ENCODE data around the gene SLC26A1.

Gene SLC26A1

DNA sequence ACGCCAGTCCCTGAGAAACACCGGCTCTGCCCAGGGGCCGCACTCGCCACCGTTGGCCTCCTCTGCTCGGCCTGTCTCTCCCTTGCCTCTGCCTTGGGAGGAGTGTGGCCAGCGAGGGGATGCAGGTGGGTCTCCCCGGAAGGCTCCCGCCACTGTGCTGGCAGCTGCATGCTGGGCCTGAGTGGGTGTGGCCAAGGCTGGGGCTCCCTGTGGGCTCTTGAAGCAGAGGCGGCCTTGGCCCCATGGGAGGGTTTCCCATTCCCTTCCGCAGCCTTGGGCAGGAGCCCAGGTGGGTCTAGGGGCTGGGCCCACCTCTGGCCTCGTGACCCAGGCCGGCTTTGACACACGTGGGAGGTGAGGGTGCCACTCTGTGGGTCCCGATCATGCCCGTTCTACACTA, 37.4 kb upstream of the SLC26A1 start:
- DNase-seq (ENCODE audit: low read depth), result no peak
- no peak overlapping the region for H3K4me3 ChIP-seq (ENCODE audit: low read depth, low read length)

GRCh38 chr4:1030031-1030430, 36.8 kb upstream of the SLC26A1 start:
- no peak for DNase-seq (ENCODE audit: low read depth)
- H3K4me3 ChIP-seq (ENCODE audit: low read depth, low read length), result no peak overlapping the region

- no peak for DNase-seq (ENCODE audit: low read depth)
- H3K4me3 ChIP-seq (ENCODE audit: low read depth, low read length), result no peak overlapping the region
Measured at GRCh38 chr4:1029529-1029928, 36.3 kb upstream of the SLC26A1 start.

DNA sequence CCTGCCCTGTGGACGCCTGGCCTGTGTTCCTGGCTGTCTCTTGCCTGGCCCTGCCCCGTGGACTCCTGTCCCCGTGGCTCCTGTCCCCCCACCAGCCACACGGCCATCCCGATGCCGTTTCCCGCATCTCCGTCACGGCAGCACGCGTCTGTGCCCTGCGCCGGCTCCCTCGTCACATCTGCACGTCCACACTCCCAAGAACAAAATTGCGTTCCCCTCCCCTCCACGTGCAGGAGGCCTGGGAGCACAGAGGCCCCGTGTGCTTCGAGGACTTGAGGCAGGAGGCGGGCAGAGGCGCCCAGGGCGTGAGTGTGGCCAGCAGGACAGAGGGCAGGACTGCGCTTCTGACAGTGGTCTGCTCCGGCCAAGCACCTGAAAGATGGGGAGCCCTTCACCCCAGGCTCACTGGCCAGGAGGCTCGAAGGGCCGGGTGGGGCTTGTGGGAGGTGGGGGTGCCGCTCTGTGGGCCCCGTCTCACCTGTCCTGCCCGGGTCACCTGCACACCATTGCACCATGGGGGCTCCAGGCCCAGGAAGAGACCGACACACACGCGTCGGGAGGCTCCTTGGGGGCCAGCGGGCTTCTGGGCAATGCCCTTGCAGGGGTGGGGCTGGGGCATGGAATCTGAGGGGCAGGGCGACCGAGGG, 35.5 kb upstream of the SLC26A1 start:
- no peak for DNase-seq (ENCODE audit: low read depth)

DNA sequence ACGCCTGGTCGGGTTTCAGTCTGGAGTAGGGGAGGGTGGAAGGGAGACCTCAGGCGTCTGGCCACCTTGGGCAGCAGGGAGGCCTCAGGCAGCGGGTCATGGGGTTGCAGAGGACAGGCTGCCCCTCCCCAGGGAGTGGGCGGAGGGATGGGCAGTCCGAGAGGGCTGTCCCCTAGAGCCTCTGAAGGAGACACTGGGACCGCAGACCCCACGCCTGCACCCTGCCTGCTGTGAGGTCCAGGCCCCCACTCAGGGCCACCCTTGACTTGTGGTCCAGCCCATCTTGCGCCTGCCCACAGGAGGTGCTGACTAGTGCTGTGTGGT, 34.7 kb upstream of the SLC26A1 start:
- H3K4me3 ChIP-seq (ENCODE audit: low read depth, low read length), result no peak overlapping the region
- no peak for DNase-seq (ENCODE audit: low read depth)

More for the DNA sequence above, 35.5 kb upstream of the SLC26A1 start:
- no peak overlapping the region for H3K4me3 ChIP-seq (ENCODE audit: low read depth, low read length)

- no peak overlapping the region for H3K4me3 ChIP-seq (ENCODE audit: low read depth, low read length)
- no peak for DNase-seq (ENCODE audit: low read depth)
Measured at GRCh38 chr4:1027219-1027914, 34.2 kb upstream of the SLC26A1 start.

DNA sequence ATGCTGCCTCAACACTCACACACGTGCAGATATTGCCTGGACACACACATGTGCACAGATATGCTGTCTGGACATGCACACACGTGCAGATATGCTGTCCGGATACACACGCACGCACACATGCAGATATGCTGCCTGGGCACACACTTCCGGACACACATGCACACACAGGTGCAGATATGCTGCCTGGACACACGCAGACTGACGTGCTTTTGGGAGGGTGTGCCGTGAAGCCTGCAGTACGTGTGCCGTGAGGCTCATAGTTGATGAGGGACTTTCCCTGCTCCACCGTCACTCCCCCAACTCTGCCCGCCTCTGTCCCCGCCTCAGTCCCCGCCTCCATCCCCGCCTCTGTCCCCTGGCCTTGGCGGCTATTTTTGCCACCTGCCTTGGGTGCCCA, 32.9 kb upstream of the SLC26A1 start:
- no peak for DNase-seq (ENCODE audit: low read depth)

GRCh38 chr4:1024882-1025545, 31.8 kb upstream of the SLC26A1 start:
- H3K4me3 ChIP-seq (ENCODE audit: low read depth, low read length), result no peak overlapping the region
- DNase-seq (ENCODE audit: low read depth), result no peak

More for the DNA sequence above, 32.9 kb upstream of the SLC26A1 start:
- no peak overlapping the region for H3K4me3 ChIP-seq (ENCODE audit: low read depth, low read length)

DNA sequence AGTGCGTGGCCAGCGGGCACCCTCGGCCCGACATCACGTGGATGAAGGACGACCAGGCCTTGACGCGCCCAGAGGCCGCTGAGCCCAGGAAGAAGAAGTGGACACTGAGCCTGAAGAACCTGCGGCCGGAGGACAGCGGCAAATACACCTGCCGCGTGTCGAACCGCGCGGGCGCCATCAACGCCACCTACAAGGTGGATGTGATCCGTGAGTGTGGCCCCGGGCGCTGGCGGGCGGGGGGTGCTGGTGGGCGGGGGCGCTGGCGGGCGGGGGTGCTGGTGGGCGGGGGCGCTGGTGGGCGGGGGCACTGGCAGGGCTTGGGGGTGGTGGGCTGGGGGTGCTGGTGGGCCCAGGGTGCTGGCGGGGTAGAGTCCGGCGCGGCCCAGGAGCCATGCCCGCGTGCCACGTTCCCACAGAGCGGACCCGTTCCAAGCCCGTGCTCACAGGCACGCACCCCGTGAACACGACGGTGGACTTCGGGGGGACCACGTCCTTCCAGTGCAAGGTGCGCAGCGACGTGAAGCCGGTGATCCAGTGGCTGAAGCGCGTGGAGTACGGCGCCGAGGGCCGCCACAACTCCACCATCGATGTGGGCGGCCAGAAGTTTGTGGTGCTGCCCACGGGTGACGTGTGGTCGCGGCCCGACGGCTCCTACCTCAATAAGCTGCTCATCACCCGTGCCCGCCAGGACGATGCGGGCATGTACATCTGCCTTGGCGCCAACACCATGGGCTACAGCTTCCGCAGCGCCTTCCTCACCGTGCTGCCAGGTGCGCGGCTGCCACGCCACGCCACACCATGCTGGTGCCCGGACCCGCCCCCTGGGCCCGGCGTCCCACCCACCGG, 30.9 kb upstream of the SLC26A1 start:
- no peak overlapping the region for H3K4me3 ChIP-seq (ENCODE audit: low read depth, low read length)
- DNase-seq (ENCODE audit: low read depth), result no peak

DNA sequence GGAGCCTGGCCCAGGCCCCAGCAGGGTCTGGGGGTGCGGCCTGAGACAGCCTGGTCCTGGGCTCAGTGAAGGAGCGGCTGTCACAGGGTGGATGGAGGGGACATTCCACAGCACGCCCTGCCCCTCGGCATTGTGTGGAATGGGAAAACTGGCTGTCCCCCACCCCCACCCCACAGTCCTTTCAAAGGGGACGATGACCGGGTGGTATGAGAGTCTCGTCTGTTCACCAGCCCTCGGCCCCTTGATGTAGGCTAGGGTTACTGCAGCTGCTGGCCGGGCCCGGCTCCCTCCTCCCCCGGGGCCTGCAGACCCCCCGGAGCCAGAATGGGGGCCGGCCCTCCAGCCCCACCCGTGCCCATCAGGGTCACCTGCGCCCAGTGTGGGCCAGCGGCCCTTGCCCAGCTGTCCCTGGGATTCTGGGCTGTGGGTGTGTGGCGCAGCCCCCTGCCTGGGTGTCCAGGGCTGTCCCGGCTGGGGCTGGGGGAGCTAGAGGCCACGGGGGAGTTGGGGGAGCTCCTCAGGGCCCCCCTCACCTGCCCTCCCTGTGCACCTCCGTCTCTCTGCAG, 30.0 kb upstream of the SLC26A1 start:
- no peak for DNase-seq (ENCODE audit: low read depth)
- no peak overlapping the region for H3K4me3 ChIP-seq (ENCODE audit: low read depth, low read length)

DNA sequence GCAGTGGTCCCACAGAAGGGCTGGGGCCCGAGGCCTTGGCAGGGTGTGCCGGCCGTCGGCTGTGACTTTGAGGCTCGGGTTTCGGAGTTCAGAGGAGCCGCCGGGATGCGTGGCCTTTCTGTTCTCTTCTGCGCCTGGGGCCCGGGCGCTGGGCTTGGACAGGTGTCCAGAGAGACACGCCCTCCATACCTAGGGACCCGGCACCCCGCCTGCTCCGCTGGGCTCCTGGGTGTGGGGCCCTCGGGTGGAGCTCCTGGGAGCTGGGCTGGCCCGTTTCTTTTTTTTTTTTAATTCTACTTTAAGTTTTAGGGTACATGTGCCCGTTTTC, 29.5 kb upstream of the SLC26A1 start:
- H3K4me3 ChIP-seq (ENCODE audit: low read depth, low read length), result no peak overlapping the region
- DNase-seq (ENCODE audit: low read depth), result no peak

DNA sequence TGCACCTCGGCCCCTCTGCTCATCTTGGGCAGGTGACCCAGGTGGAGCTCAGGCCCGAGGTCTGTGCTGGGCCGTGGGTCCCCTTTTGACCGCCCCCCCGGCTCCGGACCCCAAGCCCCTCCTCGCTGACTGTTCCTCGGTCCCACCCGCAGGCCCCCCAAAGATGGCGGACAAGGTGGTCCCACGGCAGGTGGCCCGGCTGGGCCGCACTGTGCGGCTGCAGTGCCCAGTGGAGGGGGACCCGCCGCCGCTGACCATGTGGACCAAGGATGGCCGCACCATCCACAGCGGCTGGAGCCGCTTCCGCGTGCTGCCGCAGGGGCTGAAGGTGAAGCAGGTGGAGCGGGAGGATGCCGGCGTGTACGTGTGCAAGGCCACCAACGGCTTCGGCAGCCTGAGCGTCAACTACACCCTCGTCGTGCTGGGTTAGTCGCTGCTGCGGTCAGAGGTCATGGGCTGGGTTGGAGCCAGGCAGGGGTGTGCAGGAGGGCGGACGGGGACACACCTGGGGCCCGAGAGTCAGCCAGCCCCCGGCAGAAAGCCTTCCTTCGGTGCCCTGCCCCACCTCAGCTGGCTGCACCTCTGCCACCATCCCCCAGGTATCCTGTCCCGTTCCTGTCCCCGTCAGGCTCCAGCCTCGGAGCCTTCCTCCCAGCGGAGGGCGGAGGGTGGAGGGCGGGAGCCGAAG, 29.0 kb upstream of the SLC26A1 start:
- no peak for DNase-seq (ENCODE audit: low read depth)

DNA sequence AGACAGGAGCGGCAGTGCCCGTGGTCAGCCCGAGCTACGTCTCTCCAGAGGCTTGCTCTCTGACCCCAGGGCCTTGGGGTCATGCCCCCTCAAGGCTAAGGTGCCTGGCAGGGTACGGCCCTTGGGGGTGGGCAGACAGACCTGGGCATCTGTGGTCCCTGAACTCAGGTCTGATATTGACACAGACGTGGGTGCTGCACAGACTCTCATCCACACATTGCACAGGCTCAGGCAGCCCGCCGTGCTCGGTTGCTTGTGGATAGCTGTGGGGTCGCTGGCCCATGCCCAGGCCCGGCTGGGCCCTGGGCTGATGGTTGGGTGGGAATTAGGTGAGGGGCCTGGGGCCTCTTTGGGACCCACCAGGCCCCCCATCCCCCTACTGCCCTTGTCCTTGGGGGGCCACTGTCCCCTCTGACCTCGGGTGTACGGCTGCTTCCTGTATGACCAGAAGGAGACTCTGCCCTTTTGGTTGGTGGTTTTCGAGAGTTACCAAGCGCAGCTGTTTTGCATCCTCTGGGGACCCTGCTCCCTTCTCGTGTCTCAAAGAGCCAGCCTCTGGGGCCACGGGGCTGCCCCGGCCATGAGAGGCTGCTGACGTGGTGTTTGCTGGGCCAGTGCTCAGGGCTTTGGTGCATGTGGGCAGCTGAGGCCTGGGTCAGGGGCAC, 28.3 kb upstream of the SLC26A1 start:
- H3K4me3 ChIP-seq (ENCODE audit: low read depth, low read length), result no peak overlapping the region
- DNase-seq (ENCODE audit: low read depth), result no peak

More for the DNA sequence above, 29.0 kb upstream of the SLC26A1 start:
- no peak overlapping the region for H3K4me3 ChIP-seq (ENCODE audit: low read depth, low read length)

DNA sequence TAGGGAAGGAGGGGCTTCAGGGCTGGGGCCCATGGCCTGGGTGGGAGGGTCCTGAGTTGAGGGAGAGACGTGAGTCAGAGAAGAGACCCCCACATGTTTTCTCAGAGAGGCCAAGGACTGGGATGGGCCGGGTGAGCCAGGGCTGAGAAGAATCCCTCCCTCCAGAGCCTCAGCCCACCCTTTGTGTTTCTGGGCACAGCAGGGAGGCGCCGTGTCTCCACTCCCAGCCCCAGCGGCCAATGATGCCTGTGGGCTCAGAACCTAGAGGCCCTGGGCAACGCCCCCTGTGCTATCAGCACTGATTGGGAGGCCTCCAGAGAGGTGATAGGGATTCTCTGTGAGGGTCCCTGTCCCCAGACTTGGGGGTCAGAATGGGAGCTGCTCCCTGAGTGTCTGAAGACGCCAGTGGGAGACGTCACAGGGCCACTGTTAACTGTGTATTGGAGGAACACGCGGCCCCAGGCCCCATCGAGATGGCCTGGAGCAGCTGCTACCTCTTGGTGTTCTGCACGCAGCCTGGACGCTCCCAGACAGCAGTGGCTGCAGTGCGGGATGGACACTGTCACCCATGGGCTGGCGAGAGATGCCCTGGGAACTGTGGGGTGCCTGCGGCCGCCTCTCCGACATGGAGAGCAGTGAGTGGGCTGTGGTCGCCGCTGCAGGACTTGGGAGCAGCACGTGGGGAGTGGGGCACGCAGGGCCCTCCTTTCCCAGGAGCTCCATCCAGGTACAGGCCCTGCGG, 26.7 kb upstream of the SLC26A1 start:
- no peak overlapping the region for H3K4me3 ChIP-seq (ENCODE audit: low read depth, low read length)
- no peak for DNase-seq (ENCODE audit: low read depth)

DNA sequence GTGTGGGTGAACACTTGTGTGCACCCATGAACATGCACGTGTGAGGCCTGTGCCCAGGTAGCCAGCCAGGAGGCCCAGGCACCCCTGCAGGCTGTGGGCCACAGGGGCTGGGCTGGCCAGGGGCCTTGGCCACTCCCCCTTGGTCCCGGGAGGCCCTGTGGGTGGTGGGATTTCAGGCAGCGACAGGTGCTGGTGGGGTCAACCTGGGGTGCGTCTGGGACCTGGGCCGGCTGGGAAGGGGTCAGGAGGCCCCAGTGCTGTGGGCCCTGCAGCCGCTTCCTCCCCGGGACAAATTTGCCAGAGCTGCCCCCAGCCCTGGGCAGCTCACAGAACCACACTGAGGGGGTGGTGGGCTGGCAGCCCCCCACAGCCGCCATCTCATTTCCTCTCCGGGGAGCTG, 26.1 kb upstream of the SLC26A1 start:
- no peak overlapping the region for H3K4me3 ChIP-seq (ENCODE audit: low read depth, low read length)
- no peak for DNase-seq (ENCODE audit: low read depth)

DNA sequence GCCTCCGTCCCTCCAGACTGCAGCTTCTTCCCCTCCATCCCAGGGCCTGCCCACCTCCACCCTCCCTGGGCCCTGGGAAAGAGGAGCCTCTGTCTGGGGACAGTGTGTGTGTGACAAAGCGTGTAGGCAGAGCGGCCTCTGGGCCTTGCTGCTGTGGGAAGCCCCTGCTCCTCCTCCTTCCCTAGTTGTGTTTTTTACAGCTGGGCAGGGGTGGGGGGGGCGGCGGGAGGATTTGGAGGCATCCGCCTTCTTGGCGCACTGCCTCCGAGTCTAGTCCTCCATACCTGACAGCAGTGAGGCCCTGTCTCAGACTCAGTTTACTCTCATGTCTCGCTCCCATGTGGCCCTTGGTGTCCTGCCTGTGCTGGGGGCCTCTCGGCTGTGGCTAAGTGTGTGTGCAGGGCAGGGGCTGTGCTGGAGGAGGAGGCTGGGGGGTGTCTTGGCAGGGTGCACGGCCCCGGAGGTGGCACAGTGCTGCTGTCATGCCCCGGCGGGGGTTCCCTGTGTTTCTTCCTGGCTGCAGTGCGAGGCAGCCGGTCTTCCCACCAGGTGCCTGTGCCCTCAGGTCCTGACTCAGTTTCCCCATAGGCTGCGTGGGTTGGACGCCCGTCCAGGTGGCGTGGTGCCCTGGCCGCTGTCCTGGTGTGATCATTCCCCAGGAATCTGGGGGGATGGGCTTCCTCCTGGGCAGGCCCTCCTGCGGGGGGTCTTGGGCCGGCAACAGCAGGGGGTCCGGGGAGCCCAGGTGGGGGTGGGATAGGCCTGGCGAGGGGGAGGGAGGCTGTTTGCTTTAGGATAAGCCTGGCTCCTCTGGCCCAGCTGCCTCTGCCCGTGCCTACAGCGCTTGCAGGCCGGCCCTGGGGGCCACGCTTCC, 25.2 kb upstream of the SLC26A1 start:
- H3K4me3 ChIP-seq (ENCODE audit: low read depth, low read length), result no peak overlapping the region
- no peak for DNase-seq (ENCODE audit: low read depth)

DNA sequence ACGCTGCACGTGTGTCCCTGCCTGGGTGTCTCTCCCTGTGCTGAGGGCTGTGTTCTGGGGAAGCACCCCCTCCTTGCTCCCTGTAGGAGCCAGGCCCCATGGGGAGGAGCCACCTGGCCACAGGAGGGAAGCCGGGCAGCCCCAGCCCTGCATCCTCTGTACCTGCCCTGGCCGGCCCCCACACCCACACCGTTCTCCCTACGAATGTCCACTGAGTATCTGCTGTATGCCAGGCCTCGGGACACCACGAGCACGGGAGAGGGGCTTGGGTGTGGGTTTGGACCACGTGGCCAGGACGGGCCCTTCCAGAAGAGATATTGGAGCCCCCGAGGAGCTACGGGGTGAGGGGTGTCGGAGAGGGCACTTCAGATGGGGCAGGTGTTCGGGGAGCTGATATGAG, 24.5 kb upstream of the SLC26A1 start:
- DNase-seq (ENCODE audit: low read depth), result no peak

More for the DNA sequence above, 24.5 kb upstream of the SLC26A1 start:
- no peak overlapping the region for H3K4me3 ChIP-seq (ENCODE audit: low read depth, low read length)
